Peyer's patch (tissue), 4 donors: ENCODE data around the gene CA11. TPM values are rescaled to one million over a fixed set of nuclear protein-coding genes. Genes with fewer than 3 reads are reported as not detected.

Experiments
- DNase-seq, 3 donors: peaks; one replicate each; pipeline ENCODE4 v3.0.0-alpha.2; 2017 to 2019
- H3K27ac ChIP-seq, 4 donors: fragments of 200-600 bp; sonication (generic); one replicate each; pipeline ENCODE4 v1.5.1; 2016 to 2019
- H3K27me3 ChIP-seq, 2 donors: fragments of 200-600 bp; sonication (generic); one replicate each; pipeline ENCODE4 v1.5.1; 2019
- H3K36me3 ChIP-seq, 3 donors: fragments of 200-600 bp; sonication (generic); one replicate each; pipeline ENCODE4 v1.5.1; 2016 to 2019
- H3K4me1 ChIP-seq, 4 donors: fragments of 200-600 bp; sonication (generic); one replicate each; pipeline ENCODE4 v1.5.1; 2016 to 2019
- H3K4me3 ChIP-seq, 4 donors: fragments of 200-600 bp; sonication (generic); 1 replicate in 3 of 4; 2 replicates in 1 of 4; pipeline ENCODE4 v1.5.1; 2016 to 2019; ENCODE audit warnings: mild to moderate bottlenecking in 1 of 4
- H3K9me3 ChIP-seq, 4 donors: fragments of 200-600 bp; sonication (generic); one replicate each; pipeline ENCODE4 v1.5.1; 2016 to 2019; ENCODE audit warnings: mild to moderate bottlenecking in 1 of 4
- POLR2A ChIP-seq, 2 donors: fragments of 450-650 bp; IDR thresholded peaks; one replicate each; pipeline ENCODE4 v1.5.1; 2017; ENCODE audit warnings: antibody characterized with exemption in 2 of 2, mild to moderate bottlenecking in 2 of 2, moderate library complexity in 2 of 2
- total RNA-seq, 4 donors: library from RNA; depleted of rRNA; stranded (reverse); fragments of >200 nt; gene quantifications; one replicate each; pipeline ENCODE4 v1.1.0, GENCODE V29; 2016
- TF ChIP-seq, protein P1 (sequence below), 6 experiments: fragments of 450-650 bp in 4 of 6; fragments of 200-600 bp in 2 of 6; sonication (generic) in 1 of 6; IDR thresholded peaks; one replicate each; pipeline ENCODE4 v1.5.1; 2017 to 2019; ENCODE audit warnings: antibody characterized with exemption in 6 of 6, mild to moderate bottlenecking in 3 of 6, moderate library complexity in 1 of 6

The CA11 gene
- total RNA-seq, 4 donors from 2014 or later = 0.70 to 8.3 (median 2.1) TPM

- no peaks in the 10 kb centered on the region for H3K4me1 ChIP-seq
- no peaks in the 10 kb centered on the region for H3K36me3 ChIP-seq
- no peak overlapping the region for H3K27ac ChIP-seq
- TF ChIP-seq POLR2A (IDR thresholded peaks at IDR 0.05) = no peak
- TF ChIP-seq, protein P1, sequence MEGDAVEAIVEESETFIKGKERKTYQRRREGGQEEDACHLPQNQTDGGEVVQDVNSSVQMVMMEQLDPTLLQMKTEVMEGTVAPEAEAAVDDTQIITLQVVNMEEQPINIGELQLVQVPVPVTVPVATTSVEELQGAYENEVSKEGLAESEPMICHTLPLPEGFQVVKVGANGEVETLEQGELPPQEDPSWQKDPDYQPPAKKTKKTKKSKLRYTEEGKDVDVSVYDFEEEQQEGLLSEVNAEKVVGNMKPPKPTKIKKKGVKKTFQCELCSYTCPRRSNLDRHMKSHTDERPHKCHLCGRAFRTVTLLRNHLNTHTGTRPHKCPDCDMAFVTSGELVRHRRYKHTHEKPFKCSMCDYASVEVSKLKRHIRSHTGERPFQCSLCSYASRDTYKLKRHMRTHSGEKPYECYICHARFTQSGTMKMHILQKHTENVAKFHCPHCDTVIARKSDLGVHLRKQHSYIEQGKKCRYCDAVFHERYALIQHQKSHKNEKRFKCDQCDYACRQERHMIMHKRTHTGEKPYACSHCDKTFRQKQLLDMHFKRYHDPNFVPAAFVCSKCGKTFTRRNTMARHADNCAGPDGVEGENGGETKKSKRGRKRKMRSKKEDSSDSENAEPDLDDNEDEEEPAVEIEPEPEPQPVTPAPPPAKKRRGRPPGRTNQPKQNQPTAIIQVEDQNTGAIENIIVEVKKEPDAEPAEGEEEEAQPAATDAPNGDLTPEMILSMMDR (IDR thresholded peaks at IDR 0.05) = no peak
- no peak for DNase-seq
- H3K4me3 ChIP-seq = no peak overlapping the region
- H3K27me3 ChIP-seq = no peaks in the 10 kb centered on the region
- no peaks in the 10 kb centered on the region for H3K9me3 ChIP-seq
These were observed 22.3 kb upstream of the CA11 start for GRCh38 chr19:48668332-48668731.

- H3K27me3 ChIP-seq = no peaks in the 10 kb centered on the region
- DNase-seq = no peak
- no peak overlapping the region for H3K4me3 ChIP-seq
- H3K36me3 ChIP-seq = no peaks in the 10 kb centered on the region
- H3K9me3 ChIP-seq = no peaks in the 10 kb centered on the region
- TF ChIP-seq, protein P1 (IDR thresholded peaks at IDR 0.05) = no peak
- TF ChIP-seq POLR2A (IDR thresholded peaks at IDR 0.05) = no peak
- peaks cover 0 to 5% (median 0%) of the 10 kb centered on the region in 4 donors for H3K4me1 ChIP-seq
- H3K27ac ChIP-seq = no peak overlapping the region
These were observed 19.8 kb upstream of the CA11 start for GRCh38 chr19:48665786-48666185.

- no peak for TF ChIP-seq POLR2A (IDR thresholded peaks at IDR 0.05)
- TF ChIP-seq, protein P1 (IDR thresholded peaks at IDR 0.05) = no peak
- H3K4me1 ChIP-seq = peaks cover 0 to 5% (median 0%) of the 10 kb centered on the region in 4 donors
- no peaks in the 10 kb centered on the region for H3K36me3 ChIP-seq
- no peak overlapping the region for H3K4me3 ChIP-seq
- DNase-seq = no peak
- no peaks in the 10 kb centered on the region for H3K27me3 ChIP-seq
- no peaks in the 10 kb centered on the region for H3K9me3 ChIP-seq
- no peak overlapping the region for H3K27ac ChIP-seq
These were observed 18.5 kb upstream of the CA11 start for GRCh38 chr19:48664476-48664875.

GRCh38 chr19:48663667-48664066 lies 17.7 kb upstream of the CA11 start:
- no peak for DNase-seq
- Histone ChIP-seq H3K9me3 (no peaks in the 10 kb centered on the region), H3K4me3 (no peak overlapping the region), H3K27ac (no peak overlapping the region), H3K36me3 (no peaks in the 10 kb centered on the region), H3K4me1 (peaks cover 0 to 5% (median 0%) of the 10 kb centered on the region in 4 donors), H3K27me3 (no peaks in the 10 kb centered on the region)
- TF ChIP-seq POLR2A (IDR thresholded peaks at IDR 0.05) = no peak
- TF ChIP-seq, protein P1 (IDR thresholded peaks at IDR 0.05) = no peak

DNA sequence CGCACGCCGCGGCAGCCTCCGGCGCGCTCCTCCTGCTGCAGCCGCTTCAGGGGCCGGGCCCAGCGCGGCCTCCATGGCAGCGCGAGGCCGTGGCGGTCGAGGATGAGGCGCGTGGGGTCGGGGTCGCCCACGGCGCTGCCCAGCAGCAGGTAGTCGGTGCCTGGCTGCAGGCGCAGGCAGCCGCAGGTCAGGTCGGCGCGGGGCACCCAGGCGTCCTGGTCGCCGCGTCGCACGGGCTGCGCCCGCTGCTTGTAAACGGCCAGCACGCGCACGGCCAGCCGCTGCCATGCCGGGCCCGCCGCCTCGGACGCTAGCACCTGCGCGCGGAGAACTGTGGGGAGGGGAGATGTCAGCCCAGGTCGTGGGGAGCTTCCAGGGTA lies 15.7 kb upstream of the CA11 start:
- Histone ChIP-seq H3K27ac (no peak overlapping the region), H3K4me1 (peaks cover 0 to 5% (median 0%) of the 10 kb centered on the region in 4 donors), H3K27me3 (no peaks in the 10 kb centered on the region), H3K9me3 (no peaks in the 10 kb centered on the region), H3K36me3 (no peaks in the 10 kb centered on the region), H3K4me3 (no peak overlapping the region)
- TF ChIP-seq, protein P1 (IDR thresholded peaks at IDR 0.05) = no peak
- no peak for TF ChIP-seq POLR2A (IDR thresholded peaks at IDR 0.05)
- DNase-seq = no peak
